Glutamatergic neuron (in vitro differentiated cells): Measurements from ENCODE around the gene AMN. TPM values are rescaled to one million over a fixed set of nuclear protein-coding genes. Genes with fewer than 3 reads are reported as not detected.

Source experiments
- DNase-seq: peaks from one replicate; pipeline ENCODE4 v3.0.0; 2022
- H3K27ac Mint-ChIP-seq: one replicate; pipeline ENCODE4 v1.8.0; 2020; ENCODE audit warnings: mild to moderate bottlenecking, mixed read lengths, inconsistent platforms; ENCODE audit not compliant: unreplicated experiment
- H3K27me3 Mint-ChIP-seq: one replicate; pipeline ENCODE4 v1.8.0; 2020; ENCODE audit warnings: mild to moderate bottlenecking, moderate library complexity, mixed read lengths, inconsistent platforms; ENCODE audit not compliant: unreplicated experiment
- H3K36me3 Mint-ChIP-seq: one replicate; pipeline ENCODE4 v1.8.0; 2020; ENCODE audit warnings: mild to moderate bottlenecking, mixed read lengths, inconsistent platforms; ENCODE audit not compliant: unreplicated experiment
- H3K4me1 Mint-ChIP-seq: one replicate; pipeline ENCODE4 v1.8.0; 2020; ENCODE audit warnings: mild to moderate bottlenecking, low read depth, mixed read lengths, inconsistent platforms; ENCODE audit not compliant: unreplicated experiment
- H3K4me3 Mint-ChIP-seq: one replicate; pipeline ENCODE4 v1.8.0; 2020; ENCODE audit warnings: mild to moderate bottlenecking, mixed read lengths, inconsistent platforms; ENCODE audit not compliant: unreplicated experiment
- H3K9me3 Mint-ChIP-seq: one replicate; pipeline ENCODE4 v1.8.0; 2020; ENCODE audit warnings: mild to moderate bottlenecking, moderate library complexity, mixed read lengths, inconsistent platforms; ENCODE audit not compliant: unreplicated experiment
- CTCF ChIP-seq: fragments of 200-600 bp; sonication (generic); IDR thresholded peaks from one replicate; pipeline ENCODE4 v1.5.0; 2021; ENCODE audit not compliant: partially characterized antibody, unreplicated experiment
- total RNA-seq: library from RNA; stranded (reverse); fragmentation: NEBNext Ultra II Directional; extraction: Animal tissue kit (Norgen Biotek cat#: 25700); gene quantifications from one replicate; pipeline ENCODE4 v1.2.1, GENCODE V29; 2021; ENCODE audit not compliant: unreplicated experiment

Gene AMN
- total RNA-seq, 1 donor from 2014 or later: 0.34 TPM

- no peaks in the 10 kb centered on the region for H3K36me3 Mint-ChIP-seq
- H3K4me3 Mint-ChIP-seq: no peak overlapping the region
- no peaks in the 10 kb centered on the region for H3K27me3 Mint-ChIP-seq
- peaks cover 5% of the 10 kb centered on the region for H3K4me1 Mint-ChIP-seq
- no peak for DNase-seq
- H3K9me3 Mint-ChIP-seq: no peaks in the 10 kb centered on the region
- H3K27ac Mint-ChIP-seq: no peak overlapping the region
- no peak for TF ChIP-seq CTCF
Measured at GRCh38 chr14:102885737-102886447, 36.6 kb upstream of the AMN start.

GRCh38 chr14:102888748-102889147 lies 33.7 kb upstream of the AMN start:
- no peak for TF ChIP-seq CTCF
- Mint-ChIP-seq H3K27ac (no peak overlapping the region), H3K9me3 (peaks cover 2% of the 10 kb centered on the region), H3K4me1 (peaks cover 10% of the 10 kb centered on the region), H3K27me3 (no peaks in the 10 kb centered on the region), H3K36me3 (no peaks in the 10 kb centered on the region), H3K4me3 (no peak overlapping the region)
- DNase-seq: no peak

- Mint-ChIP-seq H3K4me3 (no peak overlapping the region), H3K9me3 (peaks cover 2% of the 10 kb centered on the region), H3K36me3 (no peaks in the 10 kb centered on the region), H3K4me1 (peaks cover 10% of the 10 kb centered on the region), H3K27ac (no peak overlapping the region), H3K27me3 (no peaks in the 10 kb centered on the region)
- no peak for DNase-seq
- no peak for TF ChIP-seq CTCF
Measured at GRCh38 chr14:102889615-102890014, 32.8 kb upstream of the AMN start.

- peaks cover 10% of the 10 kb centered on the region for H3K4me1 Mint-ChIP-seq
- no peaks in the 10 kb centered on the region for H3K36me3 Mint-ChIP-seq
- no peak for TF ChIP-seq CTCF
- no peak overlapping the region for H3K27ac Mint-ChIP-seq
- H3K4me3 Mint-ChIP-seq: no peak overlapping the region
- H3K9me3 Mint-ChIP-seq: peaks cover 2% of the 10 kb centered on the region
- DNase-seq: no peak
- no peaks in the 10 kb centered on the region for H3K27me3 Mint-ChIP-seq
Measured at GRCh38 chr14:102891111-102891510, 31.4 kb upstream of the AMN start.

GRCh38 chr14:102891556-102891955 lies 30.9 kb upstream of the AMN start:
- H3K27ac Mint-ChIP-seq: no peak overlapping the region
- DNase-seq: no peak
- H3K36me3 Mint-ChIP-seq: no peaks in the 10 kb centered on the region

More at GRCh38 chr14:102891556-102891955, 30.9 kb upstream of the AMN start:
- Mint-ChIP-seq H3K27me3 (no peaks in the 10 kb centered on the region), H3K4me1 (peaks cover 10% of the 10 kb centered on the region), H3K4me3 (no peak overlapping the region), H3K9me3 (peaks cover 2% of the 10 kb centered on the region)
- TF ChIP-seq CTCF: no peak
